ENCODE data around the gene FLT3.
A peak's percentile ranks its signal among the peaks of the same experiment; 100 is the strongest.
"Not testable (repeated sequence)": the region's sequence is repeated elsewhere in the genome, so short reads cannot be mapped to it uniquely, and the experiment has no call there.

FLT3 gene

GRCh38 chr13:28100150-28101121, at the start of gene FLT3:
Gene FLT3 (minus strand): TSS chr13:28100576. CDS start chr13:28100510, 66 bp downstream.
- H3K79me2 ChIP-seq (ENCODE audit: insufficient read depth, low read length), result no peaks in the 10 kb centered on the region
- H3K27ac ChIP-seq (ENCODE audit: low read depth, low read length), result no peak within 1 kb of the TSS
- H3K27me3 ChIP-seq (ENCODE audit: low read length), result no peaks in the 10 kb centered on the region
- H3K4me2 ChIP-seq (ENCODE audit: low read depth, low read length, poor library complexity, severe bottlenecking), result peak within 1 kb of the TSS; percentile 30
- TF ChIP-seq CTCF (IDR thresholded peaks at IDR 0.05; ENCODE audit: insufficient read depth, low read length, poor library complexity, severe bottlenecking) (no peak), EZH2phosphoT487 (conservative IDR thresholded peaks at IDR 0.05; ENCODE audit: low read length) (no peak)
- no peaks in the 10 kb centered on the region for H3K9me2 ChIP-seq (replicated peaks; ENCODE audit: insufficient read depth, low read length)
- no peaks in the 10 kb centered on the region for H3K36me3 ChIP-seq (ENCODE audit: low read length)
- H3K4me3 ChIP-seq (ENCODE audit: insufficient read depth, low read length, poor library complexity, severe bottlenecking), result no peak within 1 kb of the TSS
- H3K9me3 ChIP-seq (ENCODE audit: insufficient read depth, low read length), result no peaks in the 10 kb centered on the region
- no peak within 1 kb of the TSS for H2AFZ ChIP-seq (ENCODE audit: low read depth, low read length, severe bottlenecking)
- no peak within 1 kb of the TSS for H3K9ac ChIP-seq (ENCODE audit: low read length)
- H3F3A ChIP-seq (ENCODE audit: insufficient read depth), result no peaks in the 10 kb centered on the region
- no peaks in the 10 kb centered on the region for H4K20me1 ChIP-seq (ENCODE audit: low read depth, low read length)

- Histone ChIP-seq H3K79me2 (ENCODE audit: insufficient read depth, low read length) (peaks cover 100% of the 10 kb centered on the region), H3K27ac (ENCODE audit: low read depth, low read length) (no peak overlapping the region), H3K4me2 (ENCODE audit: low read depth, low read length, poor library complexity, severe bottlenecking) (no peak overlapping the region), H3K4me3 (ENCODE audit: insufficient read depth, low read length, poor library complexity, severe bottlenecking) (no peak overlapping the region), H3K9me2 (replicated peaks; ENCODE audit: insufficient read depth, low read length) (no peaks in the 10 kb centered on the region), H3K9me3 (ENCODE audit: insufficient read depth, low read length) (no peaks in the 10 kb centered on the region), H3K27me3 (ENCODE audit: low read length) (no peaks in the 10 kb centered on the region), H4K20me1 (ENCODE audit: low read depth, low read length) (peaks cover 53% of the 10 kb centered on the region), H2AFZ (ENCODE audit: low read depth, low read length, severe bottlenecking) (no peak overlapping the region), H3F3A (ENCODE audit: insufficient read depth) (no peaks in the 10 kb centered on the region), H3K9ac (ENCODE audit: low read length) (no peak overlapping the region), H3K36me3 (ENCODE audit: low read length) (no peaks in the 10 kb centered on the region)
- no peak for TF ChIP-seq CTCF (IDR thresholded peaks at IDR 0.05; ENCODE audit: insufficient read depth, low read length, poor library complexity, severe bottlenecking)
These were observed 47.1 kb upstream of the FLT3 start for GRCh38 chr13:28147495-28147894.

DNA sequence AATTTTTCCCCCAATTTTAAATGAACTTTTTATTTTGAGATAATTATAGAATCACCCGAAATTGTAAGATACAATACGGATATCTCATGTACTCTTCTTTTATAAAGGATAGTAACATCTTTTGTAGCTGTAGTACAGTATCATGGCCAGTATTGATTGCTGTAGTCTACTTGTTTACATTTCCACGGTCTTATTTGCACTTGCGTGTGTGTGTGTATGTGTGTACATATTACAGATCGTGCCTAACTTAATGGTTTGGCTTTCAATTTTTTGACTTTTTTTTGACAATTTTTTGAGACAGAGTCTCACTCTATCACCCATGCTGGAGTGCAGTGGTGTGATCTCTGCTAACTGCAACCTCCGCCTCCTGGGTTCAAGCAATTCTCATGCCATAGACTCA, 44.7 kb upstream of the FLT3 start:
- Histone ChIP-seq H3K9ac (ENCODE audit: low read length) (no peak overlapping the region), H3K79me2 (ENCODE audit: insufficient read depth, low read length) (peaks cover 100% of the 10 kb centered on the region), H3K4me2 (ENCODE audit: low read depth, low read length, poor library complexity, severe bottlenecking) (no peak overlapping the region), H3K9me3 (ENCODE audit: insufficient read depth, low read length) (no peaks in the 10 kb centered on the region), H3K27me3 (ENCODE audit: low read length) (no peaks in the 10 kb centered on the region), H3K9me2 (replicated peaks; ENCODE audit: insufficient read depth, low read length) (no peaks in the 10 kb centered on the region), H2AFZ (ENCODE audit: low read depth, low read length, severe bottlenecking) (no peak overlapping the region), H3K4me3 (ENCODE audit: insufficient read depth, low read length, poor library complexity, severe bottlenecking) (no peak overlapping the region), H3K36me3 (ENCODE audit: low read length) (no peaks in the 10 kb centered on the region), H4K20me1 (ENCODE audit: low read depth, low read length) (peaks cover 65% of the 10 kb centered on the region), H3K27ac (ENCODE audit: low read depth, low read length) (no peak overlapping the region), H3F3A (ENCODE audit: insufficient read depth) (0 out of 2 replicates have a peak, but pooled peaks cover 6% of the 10 kb centered on the region)
- no peak for TF ChIP-seq EZH2phosphoT487 (conservative IDR thresholded peaks at IDR 0.05; ENCODE audit: low read length)
- TF ChIP-seq CTCF (IDR thresholded peaks at IDR 0.05; ENCODE audit: insufficient read depth, low read length, poor library complexity, severe bottlenecking), result no peak

GRCh38 chr13:28141542-28141941, 41.2 kb upstream of the FLT3 start:
- H3K36me3 ChIP-seq (ENCODE audit: low read length); H3K9me2 ChIP-seq (replicated peaks; ENCODE audit: insufficient read depth, low read length); H3K9me3 ChIP-seq (ENCODE audit: insufficient read depth, low read length); H3K27me3 ChIP-seq (ENCODE audit: low read length); H2AFZ ChIP-seq (ENCODE audit: low read depth, low read length, severe bottlenecking); H3K27ac ChIP-seq (ENCODE audit: low read depth, low read length); H3K9ac ChIP-seq (ENCODE audit: low read length); H3K4me2 ChIP-seq (ENCODE audit: low read depth, low read length, poor library complexity, severe bottlenecking); H3K4me3 ChIP-seq (ENCODE audit: insufficient read depth, low read length, poor library complexity, severe bottlenecking): not testable (repeated sequence)
- H3F3A ChIP-seq (ENCODE audit: insufficient read depth), result 0 out of 2 replicates have a peak, but pooled peaks cover 11% of the 10 kb centered on the region
- H3K79me2 ChIP-seq (ENCODE audit: insufficient read depth, low read length), result peaks cover 88% of the 10 kb centered on the region
- H4K20me1 ChIP-seq (ENCODE audit: low read depth, low read length), result peaks cover 44% of the 10 kb centered on the region; the same call in 1 of the 2 replicates
